HK-2 (cell line): ENCODE measurements around the gene YBX3.
A peak's percentile ranks its signal among the peaks of the same experiment; 100 is the strongest.
"Not testable (repeated sequence)": the region's sequence is repeated elsewhere in the genome, so short reads cannot be mapped to it uniquely, and the experiment has no call there.

Experiments used
- DNase-seq: peaks from one replicate; pipeline ENCODE4 v3.0.0-alpha.2; 2018; ENCODE audit not compliant: unreplicated experiment

The YBX3 gene

DNA sequence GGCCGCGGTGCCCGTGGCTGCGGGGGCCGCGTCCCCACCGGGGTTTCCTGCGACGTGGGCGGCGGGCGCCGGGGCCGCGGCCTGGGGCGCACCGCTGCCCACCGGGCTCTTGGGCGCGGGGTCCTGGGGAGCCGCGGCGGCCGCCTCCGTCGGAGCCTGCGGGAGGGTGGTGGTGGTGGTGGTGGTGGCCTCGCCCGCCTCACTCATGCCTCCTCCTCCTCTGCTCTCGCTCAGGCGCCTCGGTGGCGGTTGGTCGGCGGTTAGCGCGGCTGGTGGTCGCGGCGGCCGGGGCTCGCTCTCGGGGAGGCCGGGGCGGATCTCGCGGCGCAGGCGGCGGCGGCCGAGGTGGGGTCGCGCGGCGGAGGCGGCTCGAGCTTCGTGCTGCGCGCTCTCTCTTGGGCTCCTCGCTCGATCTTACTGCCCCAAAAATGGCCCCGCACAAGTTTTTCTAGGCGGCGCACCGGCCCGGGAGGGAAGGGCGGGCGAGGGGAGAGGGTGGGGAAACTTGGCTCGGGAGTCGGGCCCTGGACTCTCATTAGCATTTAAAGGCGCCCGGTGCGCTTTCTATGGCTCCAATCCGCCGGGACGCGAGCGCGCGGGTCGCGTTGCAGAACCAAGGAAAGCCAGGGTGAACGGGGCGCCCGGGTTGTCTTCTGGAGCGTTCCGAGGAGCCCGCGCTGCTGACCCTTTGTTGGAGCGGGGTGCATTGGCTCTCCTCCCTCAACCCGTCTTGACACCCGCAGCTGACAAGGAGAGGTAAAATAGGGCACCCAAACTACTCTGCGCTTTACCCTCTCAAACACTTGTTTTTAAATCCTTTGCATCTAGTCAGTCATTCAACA lies at the start of gene YBX3:
Gene YBX3 (minus strand): TSS at position 419 of the 842 bp plus-strand sequence. CDS start 212 bp downstream, at position 207.
- DNase-seq: peak; percentile 83

- no peak for DNase-seq
Measured at GRCh38 chr12:10771132-10771733, 48.1 kb upstream of the YBX3 start.

GRCh38 chr12:10759657-10760056 lies 36.5 kb upstream of the YBX3 start:
- DNase-seq: no peak

DNA sequence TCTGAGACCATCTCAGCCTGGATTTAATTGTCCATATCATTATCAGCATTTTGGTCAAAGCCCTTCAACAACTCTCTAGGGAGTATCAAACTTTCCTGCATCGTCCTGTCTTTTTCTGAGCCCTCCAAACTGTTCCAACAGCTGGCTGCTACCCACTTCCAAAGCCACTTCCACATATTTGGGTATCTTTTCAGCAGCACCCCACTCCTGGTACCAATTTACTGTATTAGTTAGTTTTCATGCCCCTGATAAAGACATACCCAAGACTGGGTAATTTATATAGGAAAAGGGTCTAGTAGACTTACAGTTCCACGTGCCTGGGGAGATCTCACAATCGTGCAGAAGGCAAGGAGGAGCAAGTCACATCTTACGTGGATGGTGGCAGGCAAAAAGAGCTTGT lies 33.1 kb upstream of the YBX3 start:
- DNase-seq: no peak

DNA sequence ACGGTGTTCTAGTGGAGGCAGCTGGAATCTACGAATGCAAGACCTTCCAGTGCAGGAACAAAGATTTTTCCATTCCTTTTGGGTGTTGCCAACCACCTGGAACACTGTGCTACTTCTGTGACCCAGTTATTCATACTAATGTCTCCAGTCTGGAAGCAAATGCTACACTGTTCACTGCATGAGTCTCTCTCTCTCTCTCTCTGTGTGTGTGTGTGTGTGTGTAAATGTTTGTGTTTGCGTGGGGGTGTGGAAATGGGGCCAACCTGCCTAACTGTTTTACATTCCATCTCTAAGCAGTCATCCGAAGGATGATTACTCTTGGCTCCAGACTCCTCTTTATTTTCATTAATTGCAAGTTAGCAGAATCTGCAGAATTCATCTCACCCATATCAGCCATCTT lies 29.9 kb upstream of the YBX3 start:
- DNase-seq: no peak

DNA sequence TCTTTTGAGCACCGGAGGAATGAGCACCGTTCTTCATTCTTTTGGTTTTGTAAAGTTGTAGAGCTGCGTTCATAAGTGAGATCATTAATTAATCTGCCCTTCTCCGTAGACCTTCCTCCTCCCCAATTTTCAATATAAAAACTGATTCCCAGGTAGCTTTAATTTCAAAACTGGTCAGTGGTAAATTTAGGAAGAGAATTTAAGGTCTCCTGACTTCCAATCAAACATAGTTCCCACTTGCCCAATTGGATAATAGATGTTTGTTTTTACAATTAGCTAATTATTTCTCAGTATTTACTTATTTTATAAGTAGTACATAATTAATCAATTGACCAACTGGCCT lies 27.2 kb upstream of the YBX3 start:
- no peak for DNase-seq

GRCh38 chr12:10749700-10750384 lies 26.7 kb upstream of the YBX3 start:
- peak; percentile 64 for DNase-seq

DNA sequence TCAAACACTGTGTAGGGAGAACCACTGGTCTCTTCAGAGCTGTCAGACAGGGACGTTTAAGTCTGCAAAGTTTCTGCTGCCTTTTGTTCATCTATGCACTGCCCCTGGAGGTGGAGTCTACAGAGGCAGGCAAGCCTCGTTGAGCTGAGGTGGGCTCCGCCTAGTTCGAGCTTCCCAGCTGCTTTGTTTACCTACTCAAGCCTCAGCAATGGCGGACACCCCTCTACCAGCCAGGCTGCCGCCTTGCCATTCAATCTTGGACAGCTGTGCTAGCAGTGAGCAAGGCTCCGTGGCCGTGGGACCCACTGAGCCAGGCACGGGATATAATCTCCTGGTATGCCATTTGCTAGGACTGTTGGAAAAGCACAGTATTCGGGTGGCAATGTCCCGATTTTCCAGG lies 24.6 kb upstream of the YBX3 start:
- no peak for DNase-seq

GRCh38 chr12:10743420-10743819 lies 20.3 kb upstream of the YBX3 start:
- DNase-seq: not testable (repeated sequence)

- no peak for DNase-seq
Measured at GRCh38 chr12:10741845-10742244, 18.7 kb upstream of the YBX3 start.

GRCh38 chr12:10740182-10740581 lies 17.1 kb upstream of the YBX3 start:
- DNase-seq: no peak

DNA sequence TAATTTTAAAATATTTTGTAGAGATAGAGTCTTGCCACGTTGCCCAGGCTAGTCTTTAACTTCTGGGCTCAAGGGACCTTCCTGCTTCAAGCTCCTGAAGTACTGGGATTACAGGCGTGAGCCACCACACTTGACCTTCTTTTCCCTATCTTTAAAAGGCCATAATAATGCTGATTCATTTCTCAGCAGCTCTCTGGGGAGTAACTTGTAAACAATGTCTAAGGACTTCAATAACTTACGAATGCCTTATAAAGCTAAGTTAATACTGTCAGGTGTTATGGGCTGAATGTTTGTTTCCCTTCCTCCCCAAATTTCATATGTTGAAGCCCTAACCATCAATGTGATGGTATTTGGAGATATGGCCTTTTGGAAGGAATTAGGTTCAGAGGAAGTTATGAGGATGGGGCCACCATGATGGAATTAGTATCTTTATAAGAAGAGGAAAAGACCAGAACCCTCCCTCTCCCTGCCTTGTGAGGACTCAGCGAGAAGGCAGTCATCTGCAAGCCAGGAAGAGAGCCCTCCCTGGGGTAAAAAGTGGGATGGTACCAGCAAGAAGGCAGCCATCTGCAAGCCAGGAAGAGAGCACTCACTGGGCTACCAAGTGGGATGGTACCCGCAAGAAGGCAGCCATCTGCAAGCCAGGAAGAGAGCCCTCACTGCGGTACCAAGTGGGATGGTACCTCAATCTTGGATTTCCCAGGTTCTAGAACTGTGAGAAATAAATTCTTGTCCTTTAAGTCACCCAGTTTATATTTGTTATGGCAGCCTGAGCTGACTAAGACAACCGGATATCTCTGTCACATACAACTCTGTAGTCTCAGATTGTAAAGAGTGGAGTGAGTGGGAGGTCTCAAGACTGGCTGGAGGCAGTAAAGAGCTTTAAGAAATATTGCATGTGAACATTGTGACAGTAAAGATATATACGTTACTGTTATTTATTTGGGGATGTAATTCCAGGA lies 16.3 kb upstream of the YBX3 start:
- DNase-seq: no peak

GRCh38 chr12:10737249-10737648 lies 14.1 kb upstream of the YBX3 start:
- DNase-seq: no peak

DNA sequence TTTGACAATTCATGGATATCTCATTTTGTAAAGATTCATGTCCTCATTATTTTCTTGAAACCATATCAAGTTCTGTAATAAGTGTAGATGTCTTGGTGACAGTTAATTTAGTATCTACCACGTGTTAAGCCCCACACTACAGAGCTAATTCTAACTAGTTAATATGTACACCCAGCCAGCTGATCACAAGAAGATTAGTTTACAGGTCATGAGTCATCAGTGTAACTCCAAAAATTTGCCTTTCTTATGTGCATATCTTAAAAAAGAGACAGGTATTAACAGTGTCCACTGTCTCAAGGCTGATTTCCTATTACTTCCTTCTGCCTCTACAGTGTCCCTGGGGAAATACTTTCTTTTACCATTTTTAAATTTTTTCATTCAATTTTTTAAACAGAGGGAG lies 13.3 kb upstream of the YBX3 start:
- no peak for DNase-seq

DNA sequence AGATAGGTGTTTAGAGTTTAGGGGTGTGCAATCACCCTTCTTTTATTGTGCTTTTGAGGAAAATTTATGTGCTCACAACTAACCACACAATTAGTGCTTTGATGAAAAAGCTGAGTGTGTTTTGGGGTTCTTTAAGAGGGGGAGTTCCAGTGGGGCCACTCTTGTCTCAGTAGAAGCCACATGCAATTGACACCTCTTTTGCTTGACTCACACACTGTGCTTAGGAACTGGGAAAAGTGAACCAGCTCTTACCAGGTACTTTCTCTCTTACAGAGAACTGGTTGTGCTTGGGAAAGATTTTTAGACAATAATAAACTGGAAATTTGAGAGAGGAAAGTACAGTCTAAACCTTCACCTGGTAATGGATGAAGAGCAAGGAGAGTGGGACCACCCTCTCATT lies 12.3 kb upstream of the YBX3 start:
- no peak for DNase-seq

GRCh38 chr12:10732549-10732948 lies 9.4 kb upstream of the YBX3 start:
- no peak for DNase-seq

- no peak for DNase-seq
Measured at GRCh38 chr12:10732066-10732465, 8.9 kb upstream of the YBX3 start.

- DNase-seq: no peak
Measured at GRCh38 chr12:10730559-10730958, 7.4 kb upstream of the YBX3 start.

DNA sequence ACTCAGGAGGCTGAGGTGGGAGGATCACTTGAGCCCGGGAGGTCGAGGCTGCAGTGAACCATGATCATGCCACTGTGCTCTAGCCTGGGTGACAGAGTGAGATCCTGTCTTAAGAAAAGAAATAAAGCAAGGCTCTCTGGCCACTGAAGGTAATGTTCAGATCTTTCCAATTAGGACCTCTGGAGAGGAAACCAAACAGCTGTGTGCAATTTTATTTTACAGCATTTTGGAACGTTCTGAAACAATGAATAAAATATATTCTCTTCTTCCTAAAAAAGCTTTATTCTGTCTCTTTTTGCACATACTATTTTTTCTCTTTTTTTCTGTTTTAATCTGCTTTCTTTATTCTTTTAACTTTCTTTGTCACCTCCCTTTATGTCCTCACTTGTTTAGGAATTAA lies 5.0 kb upstream of the YBX3 start:
- DNase-seq: no peak

- DNase-seq: no peak
Measured at GRCh38 chr12:10726945-10727344, 3.8 kb upstream of the YBX3 start.

GRCh38 chr12:10725003-10725402 lies 1.9 kb upstream of the YBX3 start:
- DNase-seq: no peak

DNA sequence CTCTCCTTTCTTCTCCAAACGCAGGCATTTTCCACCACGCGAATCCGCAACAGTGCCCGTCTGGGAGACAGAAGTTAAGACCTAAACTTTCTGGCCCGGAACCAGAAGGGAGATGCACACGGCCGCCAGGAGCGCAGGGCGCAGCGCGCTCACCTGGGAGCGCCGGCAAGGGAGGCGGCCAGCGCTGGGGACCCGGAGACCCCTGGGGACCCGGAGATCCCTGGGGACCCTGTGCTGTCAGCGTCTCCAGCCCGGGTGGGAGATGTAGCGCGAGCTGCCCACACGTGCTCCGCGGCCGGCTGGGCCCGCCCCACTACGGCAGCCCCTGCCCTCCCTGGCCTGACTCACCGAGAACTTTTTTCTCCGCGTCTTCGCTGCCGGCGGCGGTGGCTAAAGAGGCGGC lies 620 bp downstream of the YBX3 start:
- DNase-seq: peak; percentile 72
